Stromal cell of bone marrow (primary cell): ENCODE measurements around the gene NFKBIA.
"Not testable (repeated sequence)": the region's sequence is repeated elsewhere in the genome, so short reads cannot be mapped to it uniquely, and the experiment has no call there.

Source experiments
- DNase-seq: peaks from one replicate; pipeline ENCODE4 v3.0.0-alpha.2; 2012; ENCODE audit warnings: low read depth

Gene NFKBIA

DNA sequence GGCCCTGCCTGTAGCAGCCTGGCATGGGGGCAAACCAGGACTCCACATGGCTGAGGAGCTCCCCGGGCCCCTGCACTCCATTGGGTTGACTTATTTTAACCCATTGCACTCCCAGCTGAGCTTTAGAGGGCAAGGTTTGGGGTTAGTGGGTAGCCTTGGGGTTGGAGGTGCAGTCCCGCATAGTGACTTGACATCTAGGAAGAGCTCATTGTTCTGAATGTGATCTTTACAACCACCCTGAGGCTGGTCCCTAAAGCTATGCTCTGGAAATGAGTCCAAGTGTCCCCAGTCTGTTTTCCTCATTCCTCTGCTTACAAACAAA lies 36.4 kb downstream of the NFKBIA start:
- no peak for DNase-seq

DNA sequence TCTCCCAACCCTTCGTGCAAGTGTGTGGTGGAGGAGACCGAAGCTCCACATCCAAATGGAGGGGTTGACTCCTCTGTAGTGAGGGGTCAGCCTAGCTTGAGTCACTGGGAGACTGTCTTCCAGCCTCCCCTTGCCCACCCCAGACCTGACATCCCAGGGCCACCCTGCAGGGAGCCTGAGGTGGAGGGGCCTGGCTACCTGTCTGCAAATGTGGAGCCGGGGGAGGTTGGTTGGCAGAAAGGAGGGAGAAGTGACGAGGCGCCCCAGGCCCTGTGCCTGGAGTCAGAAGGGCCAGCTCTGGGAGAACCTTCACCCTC lies 37.5 kb downstream of the NFKBIA start:
- no peak for DNase-seq

DNA sequence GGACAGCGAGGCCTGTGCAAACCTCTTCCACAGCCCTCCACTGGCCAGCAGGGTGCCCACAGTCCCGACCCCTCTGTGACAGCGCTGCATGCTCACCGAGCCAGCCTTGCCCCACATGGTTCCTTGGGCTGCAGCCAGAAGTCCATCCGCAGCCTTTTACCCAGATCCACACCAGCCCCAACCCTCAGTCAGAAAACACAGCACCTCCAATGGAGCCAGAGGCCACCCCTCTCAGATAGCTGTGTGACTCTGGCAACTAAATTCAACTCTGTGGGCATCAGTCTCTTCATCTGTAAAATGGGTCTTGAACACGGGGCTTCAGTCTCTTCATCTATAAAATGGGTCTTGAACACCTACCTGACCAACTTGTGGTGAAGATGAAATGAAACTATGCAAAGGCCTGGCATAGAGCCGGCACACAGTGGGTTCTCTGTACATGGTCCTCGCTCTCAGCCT lies 38.0 kb downstream of the NFKBIA start:
- no peak for DNase-seq

DNA sequence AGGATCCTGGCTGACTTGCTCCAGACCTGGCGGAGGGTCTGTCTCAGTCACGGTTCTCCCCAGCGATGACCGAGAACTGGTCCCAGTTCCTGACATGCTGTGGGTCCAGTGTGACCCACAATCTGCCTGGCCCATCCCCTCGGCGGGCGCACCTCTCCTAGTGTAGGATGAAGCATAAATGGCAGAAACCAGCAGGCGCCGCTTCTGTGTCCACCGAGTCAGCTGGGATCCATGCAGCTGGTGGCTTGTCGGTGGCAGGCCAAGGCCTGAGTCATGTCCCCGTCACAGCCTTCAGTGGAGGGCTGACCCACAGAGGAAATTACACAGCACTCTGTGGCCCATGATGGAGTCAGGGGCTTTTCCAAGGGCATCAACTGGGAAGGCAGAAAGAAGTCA lies 38.5 kb downstream of the NFKBIA start:
- DNase-seq: peak; percentile 45

DNA sequence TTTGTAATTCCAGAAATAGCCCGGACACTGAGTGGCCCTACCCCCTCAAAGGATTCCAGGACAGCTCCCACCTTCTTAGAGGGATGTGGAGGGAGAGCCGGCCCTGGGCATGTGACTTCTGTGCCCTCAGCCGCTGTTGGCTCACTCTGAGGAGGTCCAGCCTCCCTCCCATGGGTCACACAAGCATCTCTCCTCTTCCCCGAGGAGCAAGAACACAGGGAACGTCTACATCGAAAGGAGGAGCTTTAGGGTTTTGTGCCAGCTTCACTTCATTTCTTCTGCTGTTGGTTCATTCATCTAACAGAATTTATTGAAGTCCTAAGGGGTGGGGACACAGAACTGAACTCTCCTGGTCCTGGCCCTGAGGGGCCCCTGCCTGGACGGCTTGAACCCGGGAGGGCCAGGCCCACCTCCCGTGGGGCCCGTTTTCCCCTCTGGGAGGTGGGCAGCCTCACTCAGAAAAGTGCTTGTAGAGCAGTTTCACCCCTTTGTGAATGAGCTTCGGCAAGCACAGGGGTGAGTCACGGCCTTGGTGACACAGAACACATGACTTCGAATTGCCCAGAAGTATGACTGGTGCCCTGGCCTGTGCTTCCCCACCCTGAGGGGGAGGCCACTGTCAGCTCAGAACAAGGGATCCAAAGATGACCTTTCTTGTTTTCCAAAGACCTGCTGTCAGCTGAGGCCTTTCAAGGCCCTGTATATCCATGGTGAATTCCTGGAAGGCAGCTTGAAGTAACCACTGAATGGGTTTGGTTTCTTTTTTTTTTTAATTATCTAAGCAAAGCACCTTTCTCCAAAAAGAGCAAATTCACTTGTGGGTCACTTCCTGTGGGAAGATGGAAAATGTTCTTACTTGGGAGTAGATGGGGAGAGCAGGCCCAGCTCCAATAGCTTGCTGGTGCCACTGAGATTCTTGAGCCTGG lies 39.2 kb downstream of the NFKBIA start:
- DNase-seq: peak; percentile 90

DNA sequence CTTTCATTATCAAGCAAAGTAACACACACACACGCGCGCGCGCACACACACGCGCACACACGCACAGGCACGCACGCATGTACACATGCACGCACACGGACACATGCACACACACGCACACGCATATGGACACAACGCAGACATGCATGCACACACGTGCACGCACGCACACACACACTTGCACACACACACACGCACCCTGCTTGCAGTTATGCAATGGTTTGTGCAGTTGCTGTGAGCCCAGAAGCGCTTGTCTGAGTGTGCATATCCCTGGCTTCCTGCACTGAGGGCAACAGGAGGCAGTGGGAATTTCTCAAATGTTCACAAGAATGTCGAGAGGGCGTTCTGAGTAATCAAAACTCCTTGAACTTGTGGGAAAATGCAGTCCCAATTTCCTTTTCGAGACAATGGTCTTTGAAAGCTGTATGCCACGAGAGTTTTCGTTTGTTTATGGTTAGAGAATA lies 41.6 kb downstream of the NFKBIA start:
- DNase-seq: no peak

DNA sequence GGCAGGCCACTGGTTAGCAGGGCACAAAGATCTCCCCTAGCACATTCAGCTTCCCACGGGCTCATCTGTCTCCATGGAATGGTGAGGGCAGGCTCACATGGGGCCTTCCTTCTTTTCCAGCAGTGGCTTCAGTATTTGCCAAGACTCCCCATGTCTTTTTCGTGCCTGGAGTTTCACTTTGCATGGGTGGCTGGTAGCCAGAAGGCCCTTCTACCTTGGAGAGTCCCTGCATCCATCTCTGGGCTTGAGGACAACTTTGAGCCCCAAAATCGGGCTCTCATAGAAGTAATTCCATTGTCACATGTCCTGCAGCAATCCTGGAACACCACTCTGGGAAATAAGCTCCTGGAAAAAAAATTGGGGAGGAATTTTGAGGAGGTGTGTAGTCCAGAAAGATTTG lies 42.1 kb downstream of the NFKBIA start:
- DNase-seq: no peak

DNA sequence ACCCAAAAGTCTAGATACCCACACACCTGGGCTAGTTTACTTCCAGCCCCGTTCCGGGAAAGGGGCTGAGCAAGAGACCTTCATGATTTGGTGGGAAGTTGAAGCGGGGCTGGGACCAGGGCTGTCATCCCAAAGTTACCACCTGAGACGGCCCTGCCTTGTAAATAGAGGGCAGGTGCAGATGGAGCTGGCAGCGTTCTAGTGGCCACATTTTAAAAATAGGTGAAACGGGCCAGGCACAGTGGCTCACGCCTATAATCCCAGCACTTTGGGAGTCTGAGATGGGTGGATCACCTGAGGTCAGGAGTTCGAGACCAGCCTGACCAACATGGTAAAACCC lies 43.4 kb downstream of the NFKBIA start:
- no peak for DNase-seq

DNA sequence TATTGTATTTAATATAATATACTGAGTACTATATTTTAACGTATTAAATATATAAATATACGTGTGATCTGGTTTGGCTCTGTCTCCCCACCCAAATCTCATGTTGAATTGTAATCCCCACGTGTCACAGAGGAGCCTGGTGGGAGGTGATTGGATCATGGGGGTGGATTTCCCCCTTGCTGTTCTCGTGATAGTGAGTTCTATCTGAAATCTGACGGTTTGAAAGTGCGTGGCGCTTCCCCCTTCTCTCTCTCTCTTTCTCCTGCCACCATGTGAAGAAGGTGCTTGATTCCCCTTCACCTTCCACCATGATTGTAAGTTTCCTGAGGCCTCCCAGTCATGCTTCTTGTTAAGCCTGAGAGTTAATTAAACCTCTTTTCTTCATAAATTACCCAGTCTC lies 44.9 kb downstream of the NFKBIA start:
- DNase-seq: not testable (repeated sequence)

DNA sequence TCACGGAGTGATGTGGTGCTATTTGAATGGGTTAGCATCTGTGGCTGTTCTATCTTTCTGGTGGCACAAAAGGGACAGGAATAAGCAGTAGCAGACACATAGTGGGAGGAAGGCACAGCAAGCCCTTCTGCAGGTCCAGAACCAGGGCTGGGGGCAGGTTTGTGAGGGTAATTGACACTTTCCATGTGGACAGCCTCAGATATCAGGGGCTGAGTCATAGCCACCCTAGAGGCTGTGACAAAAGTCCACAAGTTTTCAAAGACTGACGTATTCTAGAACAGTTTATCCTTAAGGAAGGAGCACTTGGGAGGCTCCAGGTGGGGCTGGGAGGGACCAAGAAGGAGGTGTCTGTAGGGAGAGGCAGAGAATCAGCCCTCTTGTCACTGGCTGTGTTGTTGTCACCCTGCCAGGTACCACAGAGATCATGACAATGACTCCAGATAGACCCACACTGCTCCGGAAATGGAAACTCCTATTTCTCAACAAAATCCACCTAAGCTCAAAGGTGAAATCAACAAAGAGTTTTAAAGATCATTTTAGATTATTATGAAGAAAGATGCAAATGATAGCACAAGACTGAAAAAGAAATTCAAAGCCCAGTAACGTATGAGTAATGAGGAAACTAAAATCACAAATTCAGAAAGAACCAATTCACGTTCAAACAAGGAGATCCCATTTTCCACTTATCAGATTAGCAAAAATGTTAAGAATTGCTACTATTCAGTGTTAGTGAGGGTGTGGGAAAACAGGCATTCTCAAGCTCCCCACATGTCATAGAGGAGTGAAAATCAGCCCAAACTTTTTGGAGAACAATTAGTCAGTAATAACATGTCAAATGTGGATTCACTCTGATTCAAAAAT lies 48.3 kb downstream of the NFKBIA start:
- DNase-seq: no peak

DNA sequence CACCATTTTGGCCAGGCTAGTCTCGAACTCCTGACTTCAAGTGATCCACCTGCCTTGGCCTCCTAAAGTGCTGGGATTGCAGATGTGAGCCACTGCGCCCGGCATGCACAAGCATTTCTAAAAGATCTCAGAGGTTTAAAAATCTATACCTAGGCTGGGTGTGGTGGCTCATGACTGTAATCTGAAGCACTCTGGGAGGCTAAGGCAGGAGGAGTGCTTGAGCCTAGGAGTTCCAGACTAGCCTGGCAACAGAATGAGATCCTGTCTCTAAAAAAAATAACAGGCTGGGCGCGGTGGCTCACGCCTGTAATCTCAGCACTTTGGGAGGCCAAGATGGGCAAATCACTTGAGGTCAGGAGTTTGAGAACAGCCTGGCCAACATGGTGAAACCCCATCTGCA lies 49.3 kb downstream of the NFKBIA start:
- DNase-seq: not testable (repeated sequence)

DNA sequence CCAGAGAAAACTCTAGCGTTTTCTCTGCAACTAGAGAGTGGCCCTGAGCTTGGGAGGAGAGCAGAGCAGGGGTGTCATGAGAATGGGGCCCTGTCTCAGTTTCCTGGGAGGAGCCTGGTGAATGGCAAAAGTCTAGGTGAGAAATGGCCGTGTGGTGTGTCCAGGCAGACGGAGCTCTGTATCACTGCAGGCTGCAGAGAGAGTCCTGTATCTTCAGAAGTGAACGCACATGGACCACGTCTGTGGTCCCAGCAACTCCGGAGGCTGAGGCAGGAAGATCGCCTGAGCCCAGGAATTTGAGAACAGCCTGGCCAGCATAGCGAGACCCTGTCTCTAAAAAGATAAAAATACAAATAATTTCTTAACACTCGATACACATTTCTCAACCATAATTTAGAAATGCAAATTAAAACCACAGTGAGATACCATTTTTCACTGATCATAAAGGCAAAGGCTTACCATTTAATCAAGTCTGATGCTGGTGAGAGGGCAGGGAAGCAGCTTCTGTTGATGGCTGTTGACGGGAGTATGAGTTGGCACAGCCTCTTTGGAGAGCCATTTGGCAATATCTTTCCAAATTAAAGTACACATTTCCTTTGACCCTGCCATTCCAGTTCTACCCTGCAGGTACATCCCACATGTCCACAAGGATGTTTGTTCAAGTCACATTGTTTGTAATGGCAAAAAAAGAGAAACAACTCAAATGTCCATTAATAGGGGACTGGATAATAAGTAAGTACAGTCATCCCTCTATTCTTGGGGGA lies 51.0 kb downstream of the NFKBIA start:
- no peak for DNase-seq

DNA sequence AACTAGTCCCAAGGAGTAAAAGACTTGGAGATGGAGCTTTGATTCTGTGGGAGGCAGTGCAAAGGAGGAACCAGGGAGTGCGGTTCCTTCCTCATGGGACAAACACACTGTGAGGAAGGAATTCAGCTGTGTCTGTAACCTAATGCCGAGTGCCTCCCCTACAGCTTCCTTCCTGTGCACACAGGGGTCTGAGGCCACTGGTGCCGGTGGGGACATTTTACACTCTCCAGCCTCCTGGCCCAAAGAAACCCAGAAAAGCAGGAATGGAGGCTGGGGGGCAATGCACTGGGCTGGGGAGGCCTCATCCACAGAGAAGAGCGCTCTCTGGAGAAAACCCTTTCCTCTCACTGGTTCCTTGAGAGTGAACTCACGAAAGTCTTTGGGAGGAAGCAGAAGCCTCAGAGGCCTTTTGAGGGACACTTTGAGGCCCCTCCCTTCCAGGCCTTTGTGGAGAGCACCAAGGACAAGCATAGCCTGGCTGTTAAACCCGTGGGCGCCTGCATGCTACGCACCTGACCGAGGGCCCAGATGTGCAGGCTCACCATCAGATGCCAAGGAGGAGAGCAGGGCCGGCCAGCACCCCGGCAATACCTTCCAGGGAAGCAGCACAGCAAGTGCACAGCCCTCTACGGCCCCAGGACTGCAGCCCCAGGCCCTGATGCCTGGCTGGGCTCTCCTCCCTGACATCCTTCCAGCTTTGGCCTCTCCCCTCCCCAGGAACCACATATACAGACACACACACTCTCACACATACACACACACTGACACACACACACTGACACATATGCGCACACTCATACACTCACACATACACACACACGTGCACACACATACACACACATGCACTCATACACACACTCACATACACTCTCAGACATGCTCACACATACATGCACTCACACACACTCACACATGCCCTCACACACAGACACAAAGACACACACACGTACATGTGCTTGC lies 52.0 kb downstream of the NFKBIA start:
- DNase-seq: no peak

DNA sequence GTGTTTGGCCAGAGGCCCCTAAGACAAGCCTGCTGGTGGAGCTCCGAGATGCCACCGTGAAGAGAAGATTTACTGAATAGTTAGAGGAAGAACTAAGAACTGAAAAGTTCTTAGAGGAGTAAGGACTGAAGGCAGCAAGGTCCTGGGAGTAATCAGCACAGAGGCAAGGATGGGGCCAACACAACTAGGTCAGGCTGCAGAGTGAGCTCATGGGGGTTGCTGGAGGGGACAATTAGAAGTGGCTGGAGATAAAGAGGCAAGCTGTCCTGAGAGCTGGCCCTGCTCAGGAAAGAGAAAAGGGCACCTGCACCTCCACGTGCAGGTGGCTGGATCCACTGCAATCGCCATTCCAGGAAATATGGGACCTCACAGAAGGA lies 52.7 kb downstream of the NFKBIA start:
- DNase-seq: no peak
